ENCODE data around the gene RPP25L.

The RPP25L gene

DNA sequence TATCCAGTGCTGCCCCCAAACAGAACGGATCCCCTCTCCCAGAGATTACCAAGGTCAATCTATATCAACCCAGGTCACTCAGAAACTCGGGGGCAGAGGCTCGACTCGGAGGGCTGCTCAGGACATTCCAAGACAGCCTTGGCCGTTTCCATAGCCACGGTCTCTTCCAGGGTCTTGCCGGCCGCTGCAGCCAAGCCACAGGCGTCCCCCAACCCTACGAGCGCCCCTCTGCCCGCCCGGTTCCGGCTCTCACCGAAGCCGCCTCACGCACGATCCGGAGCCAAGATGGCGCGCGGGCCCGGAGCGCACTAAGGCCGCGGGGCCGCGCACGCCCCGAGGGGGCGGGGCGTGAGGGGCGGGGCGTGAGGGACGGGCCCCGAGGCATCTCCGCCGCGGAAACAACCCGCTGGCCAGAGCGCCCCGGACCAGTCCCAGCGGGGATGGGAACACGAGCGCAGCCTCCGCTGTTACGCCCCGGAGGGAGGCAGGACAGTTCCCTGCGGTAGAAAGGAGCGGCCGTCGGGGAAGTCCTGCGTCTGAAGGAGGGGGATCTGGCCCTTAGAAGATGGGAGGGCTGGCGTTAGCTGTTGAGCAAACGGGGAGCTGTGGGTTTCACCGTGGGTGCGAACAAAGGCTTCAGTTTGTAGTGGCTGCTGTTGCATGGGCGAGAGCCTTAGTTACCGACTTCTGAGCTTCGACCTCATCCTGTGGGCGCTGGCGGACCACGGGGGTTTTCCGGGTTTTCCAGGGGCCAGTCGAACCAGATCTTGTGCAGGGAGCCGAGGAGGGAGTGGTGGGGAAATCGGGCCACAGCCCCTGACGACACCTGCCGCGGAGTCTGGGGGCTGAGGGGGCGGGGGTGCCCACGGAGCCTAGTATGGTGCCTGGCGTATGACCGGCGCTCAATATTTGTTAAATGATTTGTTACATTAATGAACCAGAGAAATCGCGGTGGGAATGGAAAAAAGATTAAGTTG, at the start of gene RPP25L:
RPP25L (minus strand) TSS at position 287 of the 977 bp plus-strand sequence. CDS start 801 bp downstream, outside the sequence.
- H3K4me3 ChIP-seq (ENCODE audit: low read length), result peak within 1 kb of the TSS; percentile 93
- H3K27me3 ChIP-seq (ENCODE audit: control insufficient read depth, insufficient read depth, low read length), result no peaks in the 10 kb centered on the region
- peaks cover 6% of the 10 kb centered on the region for H3K4me1 ChIP-seq (ENCODE audit: control insufficient read depth, insufficient read depth, low read length)
- peak within 1 kb of the TSS; percentile 82 for H3K27ac ChIP-seq (ENCODE audit: low read depth, low read length)
- peak within 1 kb of the TSS; percentile 83 for H3K9ac ChIP-seq (ENCODE audit: low read length)
- peaks cover 20% of the 10 kb centered on the region for H3K36me3 ChIP-seq (ENCODE audit: control insufficient read depth, insufficient read depth, low read length)

GRCh38 chr9:34659592-34660253, 47.8 kb upstream of the RPP25L start:
- Histone ChIP-seq H3K36me3 (ENCODE audit: control insufficient read depth, insufficient read depth, low read length) (peaks cover 3% of the 10 kb centered on the region), H3K9ac (ENCODE audit: low read length) (no peak overlapping the region), H3K27me3 (ENCODE audit: control insufficient read depth, insufficient read depth, low read length) (no peaks in the 10 kb centered on the region), H3K4me1 (ENCODE audit: control insufficient read depth, insufficient read depth, low read length) (peaks cover 7% of the 10 kb centered on the region), H3K27ac (ENCODE audit: low read depth, low read length) (no peak overlapping the region), H3K4me3 (ENCODE audit: low read length) (no peak overlapping the region)

GRCh38 chr9:34658461-34658860, 46.6 kb upstream of the RPP25L start:
- peaks cover 3% of the 10 kb centered on the region for H3K36me3 ChIP-seq (ENCODE audit: control insufficient read depth, insufficient read depth, low read length)
- H3K4me1 ChIP-seq (ENCODE audit: control insufficient read depth, insufficient read depth, low read length), result peaks cover 13% of the 10 kb centered on the region
- no peaks in the 10 kb centered on the region for H3K27me3 ChIP-seq (ENCODE audit: control insufficient read depth, insufficient read depth, low read length)
- H3K4me3 ChIP-seq (ENCODE audit: low read length), result no peak overlapping the region
- H3K9ac ChIP-seq (ENCODE audit: low read length), result no peak overlapping the region
- no peak overlapping the region for H3K27ac ChIP-seq (ENCODE audit: low read depth, low read length)

- H3K4me3 ChIP-seq (ENCODE audit: low read length), result no peak overlapping the region
- H3K36me3 ChIP-seq (ENCODE audit: control insufficient read depth, insufficient read depth, low read length), result peaks cover 3% of the 10 kb centered on the region
- H3K27ac ChIP-seq (ENCODE audit: low read depth, low read length), result no peak overlapping the region
- H3K9ac ChIP-seq (ENCODE audit: low read length), result no peak overlapping the region
- H3K27me3 ChIP-seq (ENCODE audit: control insufficient read depth, insufficient read depth, low read length), result no peaks in the 10 kb centered on the region
- peaks cover 26% of the 10 kb centered on the region for H3K4me1 ChIP-seq (ENCODE audit: control insufficient read depth, insufficient read depth, low read length)
Observed at GRCh38 chr9:34656992-34657391, 45.1 kb upstream of the RPP25L start.

DNA sequence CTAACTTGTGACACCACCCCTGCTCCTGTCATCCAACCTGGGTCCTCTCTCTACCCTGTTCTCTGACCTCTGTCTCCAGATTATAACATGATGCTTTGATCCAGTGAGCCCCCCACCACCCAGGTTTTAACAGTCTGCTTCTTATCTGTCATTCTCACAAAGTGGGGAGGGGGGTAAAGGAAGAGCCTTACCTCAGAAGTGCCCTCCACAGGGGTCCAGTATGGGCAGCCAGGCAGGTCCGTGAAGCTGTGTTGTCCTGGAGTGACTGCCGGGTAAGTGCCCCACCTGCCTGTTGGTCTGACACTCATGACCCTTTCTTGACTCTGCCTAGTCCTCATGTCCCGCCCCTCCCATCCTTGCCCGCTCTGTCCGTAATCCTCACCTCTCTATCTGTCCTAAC, 43.5 kb upstream of the RPP25L start:
- H3K36me3 ChIP-seq (ENCODE audit: control insufficient read depth, insufficient read depth, low read length), result peaks cover 3% of the 10 kb centered on the region
- no peak overlapping the region for H3K9ac ChIP-seq (ENCODE audit: low read length)
- no peaks in the 10 kb centered on the region for H3K27me3 ChIP-seq (ENCODE audit: control insufficient read depth, insufficient read depth, low read length)
- peak overlapping the region; percentile 93 for H3K27ac ChIP-seq (ENCODE audit: low read depth, low read length)
- peaks cover 34% of the 10 kb centered on the region for H3K4me1 ChIP-seq (ENCODE audit: control insufficient read depth, insufficient read depth, low read length)
- H3K4me3 ChIP-seq (ENCODE audit: low read length), result no peak overlapping the region

GRCh38 chr9:34654323-34655051, 42.6 kb upstream of the RPP25L start:
- Histone ChIP-seq H3K27ac (ENCODE audit: low read depth, low read length) (peak overlapping the region; percentile 93), H3K4me1 (ENCODE audit: control insufficient read depth, insufficient read depth, low read length) (peaks cover 34% of the 10 kb centered on the region), H3K9ac (ENCODE audit: low read length) (no peak overlapping the region), H3K27me3 (ENCODE audit: control insufficient read depth, insufficient read depth, low read length) (no peaks in the 10 kb centered on the region), H3K36me3 (ENCODE audit: control insufficient read depth, insufficient read depth, low read length) (peaks cover 8% of the 10 kb centered on the region), H3K4me3 (ENCODE audit: low read length) (no peak overlapping the region)

- Histone ChIP-seq H3K4me1 (ENCODE audit: control insufficient read depth, insufficient read depth, low read length) (peaks cover 34% of the 10 kb centered on the region), H3K27ac (ENCODE audit: low read depth, low read length) (peak overlapping the region; percentile 93), H3K4me3 (ENCODE audit: low read length) (peak overlapping the region; percentile 48), H3K9ac (ENCODE audit: low read length) (no peak overlapping the region), H3K36me3 (ENCODE audit: control insufficient read depth, insufficient read depth, low read length) (peaks cover 13% of the 10 kb centered on the region), H3K27me3 (ENCODE audit: control insufficient read depth, insufficient read depth, low read length) (no peaks in the 10 kb centered on the region)
Observed at GRCh38 chr9:34653151-34654072, 41.5 kb upstream of the RPP25L start.

DNA sequence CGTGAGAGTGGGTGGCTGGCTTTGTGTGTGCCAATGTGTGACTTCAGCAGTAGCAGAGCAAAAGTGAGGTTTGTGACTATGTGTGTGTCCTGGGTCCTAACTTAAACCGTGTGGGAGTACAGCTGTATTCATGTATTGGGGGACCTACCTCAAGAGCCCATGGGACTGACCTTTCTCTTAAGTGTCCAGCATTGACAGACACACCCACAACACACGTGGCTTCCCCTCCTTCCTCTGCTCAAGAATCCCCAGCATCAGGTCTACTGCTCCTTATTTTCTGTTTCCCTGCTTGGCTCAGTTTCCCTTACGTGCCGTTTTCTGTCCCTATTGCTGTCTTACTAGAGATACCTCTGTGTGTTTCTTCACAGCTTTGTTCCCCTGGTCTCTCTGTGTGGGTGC, 40.7 kb upstream of the RPP25L start:
- Histone ChIP-seq H3K36me3 (ENCODE audit: control insufficient read depth, insufficient read depth, low read length) (peaks cover 17% of the 10 kb centered on the region), H3K9ac (ENCODE audit: low read length) (no peak overlapping the region), H3K27me3 (ENCODE audit: control insufficient read depth, insufficient read depth, low read length) (no peaks in the 10 kb centered on the region), H3K4me1 (ENCODE audit: control insufficient read depth, insufficient read depth, low read length) (peaks cover 41% of the 10 kb centered on the region), H3K27ac (ENCODE audit: low read depth, low read length) (peak overlapping the region; percentile 93), H3K4me3 (ENCODE audit: low read length) (peak overlapping the region; percentile 48)

GRCh38 chr9:34651876-34652601, 40.1 kb upstream of the RPP25L start, which contains the start of gene IL11RA:
Gene IL11RA (plus strand): TSS chr9:34652185. CDS start chr9:34655218, 3,033 bp downstream.
- Histone ChIP-seq H3K4me3 (ENCODE audit: low read length) (peak within 1 kb of the TSS; percentile 48), H3K27ac (ENCODE audit: low read depth, low read length) (peak within 1 kb of the TSS; percentile 93), H3K9ac (ENCODE audit: low read length) (peak within 1 kb of the TSS; percentile 19), H3K36me3 (ENCODE audit: control insufficient read depth, insufficient read depth, low read length) (peaks cover 15% of the 10 kb centered on the region), H3K27me3 (ENCODE audit: control insufficient read depth, insufficient read depth, low read length) (no peaks in the 10 kb centered on the region), H3K4me1 (ENCODE audit: control insufficient read depth, insufficient read depth, low read length) (peaks cover 46% of the 10 kb centered on the region)

GRCh38 chr9:34651321-34651720, 39.4 kb upstream of the RPP25L start:
- peak overlapping the region; percentile 93 for H3K27ac ChIP-seq (ENCODE audit: low read depth, low read length)

GRCh38 chr9:34650816-34651215, 38.9 kb upstream of the RPP25L start:
- Histone ChIP-seq H3K9ac (ENCODE audit: low read length) (no peak overlapping the region), H3K27me3 (ENCODE audit: control insufficient read depth, insufficient read depth, low read length) (no peaks in the 10 kb centered on the region), H3K4me1 (ENCODE audit: control insufficient read depth, insufficient read depth, low read length) (peaks cover 51% of the 10 kb centered on the region), H3K4me3 (ENCODE audit: low read length) (no peak overlapping the region), H3K27ac (ENCODE audit: low read depth, low read length) (peak overlapping the region; percentile 93), H3K36me3 (ENCODE audit: control insufficient read depth, insufficient read depth, low read length) (peaks cover 14% of the 10 kb centered on the region)

More at GRCh38 chr9:34651321-34651720, 39.4 kb upstream of the RPP25L start:
- peaks cover 14% of the 10 kb centered on the region for H3K36me3 ChIP-seq (ENCODE audit: control insufficient read depth, insufficient read depth, low read length)
- H3K9ac ChIP-seq (ENCODE audit: low read length), result peak overlapping the region; percentile 19
- H3K4me1 ChIP-seq (ENCODE audit: control insufficient read depth, insufficient read depth, low read length), result peaks cover 46% of the 10 kb centered on the region
- H3K27me3 ChIP-seq (ENCODE audit: control insufficient read depth, insufficient read depth, low read length), result no peaks in the 10 kb centered on the region
- peak overlapping the region; percentile 48 for H3K4me3 ChIP-seq (ENCODE audit: low read length)
